PC-9 (cell line): ENCODE data around the gene STH.

Experiments used
- CTCF ChIP-seq: fragments of 200-600 bp; sonication (generic); conservative IDR thresholded peaks from 2 replicates; pipeline ENCODE4 v1.6.1; 2017; ENCODE audit warnings: mixed run types, antibody characterized with exemption, mild to moderate bottlenecking, moderate library complexity
- EZH2 ChIP-seq: fragments of 200-600 bp; sonication (generic); IDR thresholded peaks from 2 replicates; pipeline ENCODE4 v1.8.0; 2017; ENCODE audit warnings: antibody characterized with exemption, low read depth

GRCh38 chr17:46000292-46000691, 1.2 kb downstream of the STH start:
- TF ChIP-seq CTCF (no peak), EZH2 (no peak)
